H9 (cell line): ENCODE results near the gene KCNQ2. TPM values are rescaled to one million over a fixed set of nuclear protein-coding genes. Genes with fewer than 3 reads are reported as not detected.

Experiments
- DNase-seq: peaks from one replicate; pipeline ENCODE4 v3.0.0-alpha.2; 2017
- H2AFZ ChIP-seq: one replicate; pipeline ENCODE4 v1.6.1; 2013; ENCODE audit warnings: mild to moderate bottlenecking, low read length, control low read depth, moderate library complexity
- H2AK5ac ChIP-seq: 2 replicates; pipeline ENCODE4 v1.6.1; 2013; ENCODE audit warnings: low read length, control low read depth, mixed read lengths; ENCODE audit not compliant: insufficient read length
- H2BK120ac ChIP-seq: one replicate; pipeline ENCODE4 v1.6.1; 2013; ENCODE audit warnings: low read depth, mild to moderate bottlenecking, low read length, control low read depth, inconsistent platforms; ENCODE audit not compliant: poor library complexity, severe bottlenecking
- H2BK12ac ChIP-seq: 2 replicates; pipeline ENCODE4 v1.6.1; 2013; ENCODE audit warnings: low read length, control low read depth, mixed read lengths, low read depth; ENCODE audit not compliant: insufficient read length
- H2BK15ac ChIP-seq: 2 replicates; pipeline ENCODE4 v1.6.1; 2013; ENCODE audit warnings: low read depth, low read length, control low read depth
- H2BK20ac ChIP-seq: one replicate; pipeline ENCODE4 v1.6.1; 2013; ENCODE audit warnings: low read depth, mild to moderate bottlenecking, low read length, control low read depth, inconsistent platforms; ENCODE audit not compliant: poor library complexity, severe bottlenecking
- H2BK5ac ChIP-seq: 2 replicates; pipeline ENCODE4 v1.6.1; 2013; ENCODE audit warnings: low read length, control low read depth, mixed read lengths; ENCODE audit not compliant: insufficient read length
- H3K14ac ChIP-seq: 2 replicates; pipeline ENCODE4 v1.6.1; 2013; ENCODE audit warnings: low read length, control low read depth; ENCODE audit not compliant: insufficient read depth
- H3K18ac ChIP-seq: 2 replicates; pipeline ENCODE4 v1.6.1; 2013; ENCODE audit warnings: low read depth, mild to moderate bottlenecking, mixed read lengths, low read length, control low read depth; ENCODE audit not compliant: insufficient read length
- H3K23ac ChIP-seq: 2 replicates; pipeline ENCODE4 v1.6.1; 2013; ENCODE audit warnings: low read length, control low read depth, mixed read lengths, low read depth; ENCODE audit not compliant: insufficient read length
- H3K23me2 ChIP-seq: 2 replicates; pipeline ENCODE4 v1.6.1; 2013; ENCODE audit warnings: low read depth, mild to moderate bottlenecking, mixed read lengths, low read length, control low read depth; ENCODE audit not compliant: insufficient read length, poor library complexity, severe bottlenecking
- H3K27ac ChIP-seq: 2 replicates; pipeline ENCODE4 v1.5.1; 2013; ENCODE audit warnings: low read length, control low read depth, mixed read lengths, low read depth; ENCODE audit not compliant: insufficient read length
- H3K27me3 ChIP-seq: 2 replicates; pipeline ENCODE4 v1.6.1; 2013; ENCODE audit warnings: low read length, control low read depth, inconsistent platforms; ENCODE audit not compliant: insufficient read depth
- H3K4ac ChIP-seq: 2 replicates; pipeline ENCODE4 v1.6.1; 2013; ENCODE audit warnings: low read depth, mild to moderate bottlenecking, control low read depth, inconsistent platforms, low read length, moderate library complexity
- H3K4me1 ChIP-seq: 2 replicates; pipeline ENCODE4 v1.6.1; 2013; ENCODE audit warnings: low read length, control low read depth, inconsistent platforms; ENCODE audit not compliant: insufficient read depth
- H3K4me2 ChIP-seq: 2 replicates; pipeline ENCODE4 v1.6.1; 2013; ENCODE audit warnings: low read length, control low read depth, mixed read lengths; ENCODE audit not compliant: insufficient read length, insufficient read depth
- H3K56ac ChIP-seq: 2 replicates; pipeline ENCODE4 v1.6.1; 2013; ENCODE audit warnings: low read depth, mild to moderate bottlenecking, mixed read lengths, low read length, control low read depth; ENCODE audit not compliant: insufficient read length
- H3K79me1 ChIP-seq: 2 replicates; pipeline ENCODE4 v1.6.1; 2013; ENCODE audit warnings: low read depth, mild to moderate bottlenecking, moderate library complexity, low read length, control low read depth, inconsistent platforms; ENCODE audit not compliant: insufficient read depth, poor library complexity, severe bottlenecking
- H3K79me2 ChIP-seq: 2 replicates; pipeline ENCODE4 v1.6.1; 2013; ENCODE audit warnings: low read length, control low read depth, inconsistent platforms; ENCODE audit not compliant: insufficient read depth
- H3K9ac ChIP-seq: 2 replicates; pipeline ENCODE4 v1.6.1; 2013; ENCODE audit warnings: low read length, control low read depth, mixed read lengths; ENCODE audit not compliant: insufficient read length; ENCODE audit errors: extremely low read depth
- H3K9me3 ChIP-seq: one replicate; pipeline ENCODE4 v1.6.1; 2013; ENCODE audit warnings: low read depth, low read length, inconsistent platforms; ENCODE audit not compliant: control insufficient read depth
- H3T11ph ChIP-seq: one replicate; pipeline ENCODE4 v1.6.1; 2013; ENCODE audit warnings: mild to moderate bottlenecking, low read length, control low read depth, inconsistent platforms
- H4K20me1 ChIP-seq: one replicate; pipeline ENCODE4 v1.6.1; 2013; ENCODE audit not compliant: control insufficient read depth, insufficient read length, insufficient read depth
- H4K5ac ChIP-seq: 2 replicates; pipeline ENCODE4 v1.6.1; 2013; ENCODE audit warnings: low read depth, mild to moderate bottlenecking, mixed read lengths, low read length, control low read depth; ENCODE audit not compliant: insufficient read length
- H4K8ac ChIP-seq: replicated peaks from 2 replicates; pipeline ENCODE4 v1.6.1; 2013; ENCODE audit warnings: low read length, control low read depth, mixed read lengths, low read depth; ENCODE audit not compliant: insufficient read length
- H4K91ac ChIP-seq: 2 replicates; pipeline ENCODE4 v1.6.1; 2013; ENCODE audit warnings: low read depth, mild to moderate bottlenecking, moderate library complexity, mixed read lengths, low read length, control low read depth; ENCODE audit not compliant: insufficient read length
- H3K27ac Mint-ChIP-seq, 3 experiments: 2 replicates in 2 of 3; 3 replicates in 1 of 3; pipeline ENCODE4 v1.8.0; 2020 to 2021; ENCODE audit warnings: mixed read lengths in 3 of 3, mild to moderate bottlenecking in 1 of 3, moderate library complexity in 1 of 3
- H3K27me3 Mint-ChIP-seq: 2 replicates; pipeline ENCODE4 v1.8.0; 2021; ENCODE audit warnings: low read depth, mild to moderate bottlenecking, moderate library complexity, mixed read lengths
- H3K36me3 Mint-ChIP-seq, 3 experiments: 2 replicates in 2 of 3; 3 replicates in 1 of 3; pipeline ENCODE4 v1.8.0; 2020 to 2021; ENCODE audit warnings: low read depth in 3 of 3, mixed read lengths in 3 of 3; ENCODE audit not compliant: insufficient read depth in 1 of 3
- H3K4me1 Mint-ChIP-seq, 2 experiments: 2 replicates each; pipeline ENCODE4 v1.8.0; 2020; ENCODE audit warnings: mixed read lengths in 2 of 2
- H3K4me3 Mint-ChIP-seq, 2 experiments: 2 replicates in 1 of 2; 3 replicates in 1 of 2; pipeline ENCODE4 v1.8.0; 2020 to 2021; ENCODE audit warnings: mild to moderate bottlenecking in 2 of 2, mixed read lengths in 2 of 2, moderate library complexity in 1 of 2
- H3K9me3 Mint-ChIP-seq, 2 experiments: 2 replicates in 1 of 2; 3 replicates in 1 of 2; pipeline ENCODE4 v1.8.0; 2020; ENCODE audit warnings: mild to moderate bottlenecking in 2 of 2, mixed read lengths in 2 of 2, moderate library complexity in 1 of 2
- WGBS: extraction: QIAGEN DNeasy Blood & Tissue Kit; methylation state at CpG from one replicate; pipeline ENCODE4 v1.1.7; 2013; ENCODE audit warnings: missing lambda C conversion rate, low lambda C conversion rate, mixed read lengths; ENCODE audit not compliant: insufficient read length; ENCODE audit errors: extremely low coverage; 5-methylcytosine and 5-hydroxymethylcytosine counted together
- total RNA-seq: library from RNA; stranded (reverse); gene quantifications from 2 replicates; pipeline ENCODE4 v1.2.1, GENCODE V29; 2021
- TF ChIP-seq, protein P1 (sequence below): fragments of 200-600 bp; sonication (generic); conservative IDR thresholded peaks from 3 replicates; pipeline ENCODE4 v1.8.0; 2021; ENCODE audit warnings: antibody characterized with exemption, mild to moderate bottlenecking

Gene KCNQ2
- total RNA-seq, 1 experiment from 2014 or later, result 69.2 TPM

DNA sequence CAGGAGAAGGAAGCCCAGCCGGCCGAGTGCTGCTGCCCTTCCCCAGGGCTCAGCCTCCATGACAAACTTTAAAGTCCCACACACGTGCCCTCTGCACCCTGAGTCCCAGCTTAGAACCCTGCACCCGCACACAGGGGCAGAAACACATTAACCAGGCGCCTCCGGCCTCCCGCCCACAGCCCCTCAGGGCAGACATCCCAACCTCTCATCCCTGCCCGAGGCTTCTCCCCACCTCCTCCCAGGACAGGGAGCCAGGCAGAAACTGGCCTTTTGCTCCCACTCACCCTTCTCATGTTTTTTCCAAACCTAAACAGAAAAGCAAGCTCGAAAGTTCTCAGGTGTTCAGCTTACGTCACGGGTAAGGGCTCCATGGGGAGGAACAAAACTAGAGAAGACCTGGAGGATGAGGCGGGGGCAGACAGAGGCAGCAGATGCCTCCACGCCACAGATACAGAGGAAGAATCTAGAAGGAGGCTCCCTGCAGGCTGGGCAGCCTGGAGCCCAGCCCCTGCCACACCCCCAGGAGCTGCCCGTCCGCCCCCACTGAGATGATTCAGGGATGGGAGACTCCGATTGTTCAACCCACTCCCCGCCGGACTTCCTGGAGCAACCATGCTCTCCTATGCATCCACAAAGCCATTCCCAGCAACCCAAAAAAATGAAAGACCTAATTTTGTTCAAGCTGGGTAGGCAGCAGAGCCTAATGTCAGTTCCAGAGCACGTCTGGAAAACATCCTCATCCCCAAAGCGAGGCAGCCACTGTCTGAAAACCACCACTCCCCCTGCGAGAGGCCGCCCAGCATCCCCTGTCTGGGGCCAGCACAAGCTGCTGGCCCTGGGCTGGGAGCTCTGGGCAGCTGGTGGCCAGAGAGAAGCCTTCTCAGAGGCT, 8.8 kb downstream of the KCNQ2 start:
- no peak overlapping the region for H3K23ac ChIP-seq

More for the DNA sequence above, 8.8 kb downstream of the KCNQ2 start:
- H3T11ph ChIP-seq, result no peak overlapping the region
- no peak overlapping the region for H3K14ac ChIP-seq
- no peaks in the 10 kb centered on the region for H4K20me1 ChIP-seq
- no peak overlapping the region for H3K4ac ChIP-seq
- H4K8ac ChIP-seq, result no peak overlapping the region
- H3K79me1 ChIP-seq, result no peaks in the 10 kb centered on the region
- peaks cover 4% of the 10 kb centered on the region; the same call in 1 of the 2 replicates for H3K79me2 ChIP-seq
- H3K27me3 ChIP-seq, result no peaks in the 10 kb centered on the region
- no peak overlapping the region for H4K91ac ChIP-seq
- no peaks in the 10 kb centered on the region for H3K9me3 ChIP-seq
- no peak overlapping the region for H4K5ac ChIP-seq
- H3K4me1 ChIP-seq, result no peaks in the 10 kb centered on the region
- H3K56ac ChIP-seq, result no peak overlapping the region
- H2BK120ac ChIP-seq, result no peak overlapping the region
- H3K36me3 Mint-ChIP-seq, result peaks cover 0 to 15% (median 0%) of the 10 kb centered on the region in 3 experiments; a peak in 2 of 7 replicates
- no CpG with 5 or more reads among the region's 22 CpGs for WGBS
- H2AFZ ChIP-seq, result no peak overlapping the region
- TF ChIP-seq, protein P1, sequence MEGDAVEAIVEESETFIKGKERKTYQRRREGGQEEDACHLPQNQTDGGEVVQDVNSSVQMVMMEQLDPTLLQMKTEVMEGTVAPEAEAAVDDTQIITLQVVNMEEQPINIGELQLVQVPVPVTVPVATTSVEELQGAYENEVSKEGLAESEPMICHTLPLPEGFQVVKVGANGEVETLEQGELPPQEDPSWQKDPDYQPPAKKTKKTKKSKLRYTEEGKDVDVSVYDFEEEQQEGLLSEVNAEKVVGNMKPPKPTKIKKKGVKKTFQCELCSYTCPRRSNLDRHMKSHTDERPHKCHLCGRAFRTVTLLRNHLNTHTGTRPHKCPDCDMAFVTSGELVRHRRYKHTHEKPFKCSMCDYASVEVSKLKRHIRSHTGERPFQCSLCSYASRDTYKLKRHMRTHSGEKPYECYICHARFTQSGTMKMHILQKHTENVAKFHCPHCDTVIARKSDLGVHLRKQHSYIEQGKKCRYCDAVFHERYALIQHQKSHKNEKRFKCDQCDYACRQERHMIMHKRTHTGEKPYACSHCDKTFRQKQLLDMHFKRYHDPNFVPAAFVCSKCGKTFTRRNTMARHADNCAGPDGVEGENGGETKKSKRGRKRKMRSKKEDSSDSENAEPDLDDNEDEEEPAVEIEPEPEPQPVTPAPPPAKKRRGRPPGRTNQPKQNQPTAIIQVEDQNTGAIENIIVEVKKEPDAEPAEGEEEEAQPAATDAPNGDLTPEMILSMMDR, result no peak
- H2AK5ac ChIP-seq, result no peak overlapping the region
- no peak overlapping the region for H3K18ac ChIP-seq
- H3K4me3 Mint-ChIP-seq, result no peak overlapping the region
- H3K27ac ChIP-seq, result no peak overlapping the region
- H3K4me2 ChIP-seq, result no peak overlapping the region
- H3K23me2 ChIP-seq, result no peaks in the 10 kb centered on the region
- no peak overlapping the region for H2BK5ac ChIP-seq
- H3K9me3 Mint-ChIP-seq, result no peaks in the 10 kb centered on the region
- H3K4me1 Mint-ChIP-seq, result peaks cover 21 to 41% of the 10 kb centered on the region in 2 experiments
- no peak overlapping the region for H2BK20ac ChIP-seq
- no peak for DNase-seq
- no peak overlapping the region for H3K9ac ChIP-seq
- no peak overlapping the region for H2BK15ac ChIP-seq
- peak overlapping the region; percentile 14 to 64 (median 40); a peak in 4 of 7 replicates for H3K27ac Mint-ChIP-seq
- no peaks in the 10 kb centered on the region; the same call in 1 of the 2 replicates for H3K27me3 Mint-ChIP-seq
- no peak overlapping the region for H2BK12ac ChIP-seq
